ENCODE data around the gene SERPINB8. TPM values are rescaled to one million over a fixed set of nuclear protein-coding genes. Genes with fewer than 3 reads are reported as not detected.

SERPINB8 gene
- total and polyA plus RNA-seq, 2 donors (not counting 1 experiment from before 2014, with no cell fraction given) = 14.4 to 22.1 TPM

DNA sequence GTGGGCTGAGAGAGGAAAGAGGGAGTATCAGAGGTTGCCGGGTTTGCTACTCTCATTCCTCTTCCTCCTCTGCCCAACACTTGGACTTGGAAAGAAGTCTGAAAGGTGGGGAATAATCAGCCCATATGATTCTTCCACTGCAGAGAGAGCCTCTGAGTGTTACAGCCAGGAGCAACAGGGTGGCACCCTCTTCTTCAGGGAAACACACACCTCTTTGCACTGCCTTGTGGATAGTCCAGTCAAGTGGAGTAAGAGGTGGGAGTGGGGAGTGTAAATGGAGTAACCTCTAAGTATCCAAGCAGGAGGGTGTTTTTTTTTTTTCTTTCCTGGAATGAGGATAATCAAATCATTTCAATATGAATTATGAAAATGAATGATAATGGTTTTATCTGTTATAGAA, 9.0 kb upstream of the SERPINB8 start:
- peaks cover 4% of the 10 kb centered on the region for H3K27me3 Mint-ChIP-seq
- DNase-seq (no peak), ATAC-seq (ENCODE audit: low read depth) (no peak)
- CTCF ChIA-PET = interaction anchor here (0.9 to 2.3 kb wide), 6 partner anchors 10 to 33 kb away, joined by 3 to 6 read pairs (median 4); no protein-coding TSS in a partner anchor
- intact Hi-C loops (cut with micrococcal nuclease) = no loop called here
- no peaks in the 10 kb centered on the region for H4K20me1 ChIP-seq (ENCODE audit: control insufficient read depth, insufficient read depth, low read length, poor library complexity, severe bottlenecking)
- POLR2A ChIA-PET = interaction anchor here (0.6 kb wide), 1 partner anchor 24 kb away, joined by 3 read pairs; no protein-coding TSS in a partner anchor
- no peaks in the 10 kb centered on the region for H3K36me3 ChIP-seq (replicated peaks in 1 of 2; ENCODE audit: control extremely low read depth in 1 of 2, control insufficient read depth in 1 of 2, extremely low read depth in 1 of 2, insufficient read depth in 2 of 2, low read length in 1 of 2)
- no CpG with 5 or more reads among the region's 1 CpG for WGBS (ENCODE audit: insufficient coverage)
- no peak overlapping the region for H3K27ac Mint-ChIP-seq
- H3K27me3 ChIP-seq (replicated peaks in 1 of 4; ENCODE audit: control extremely low read depth in 1 of 4, control insufficient read depth in 3 of 4, insufficient read depth in 4 of 4, low read length in 3 of 4) = no peaks in the 10 kb centered on the region
- H3K4me3 Mint-ChIP-seq = no peak overlapping the region
- no peak overlapping the region for H3K9ac ChIP-seq (ENCODE audit: low read length)
- H3K9me3 ChIP-seq (ENCODE audit: control extremely low read depth in 1 of 3, control insufficient read depth in 2 of 3, insufficient read depth in 1 of 3, low read length in 2 of 3) = no peaks in the 10 kb centered on the region
- H3K4me3 ChIP-seq (ENCODE audit: control extremely low read depth in 1 of 5, extremely low read depth in 1 of 5, insufficient read depth in 1 of 5, low read depth in 2 of 5, low read length in 4 of 5) = no peak overlapping the region
- TF ChIP-seq EZH2 (IDR thresholded peaks at IDR 0.05; ENCODE audit: borderline replicate concordance, insufficient read depth, low read depth, low read length, poor library complexity, severe bottlenecking) = no peak
- TF ChIP-seq, protein P1, sequence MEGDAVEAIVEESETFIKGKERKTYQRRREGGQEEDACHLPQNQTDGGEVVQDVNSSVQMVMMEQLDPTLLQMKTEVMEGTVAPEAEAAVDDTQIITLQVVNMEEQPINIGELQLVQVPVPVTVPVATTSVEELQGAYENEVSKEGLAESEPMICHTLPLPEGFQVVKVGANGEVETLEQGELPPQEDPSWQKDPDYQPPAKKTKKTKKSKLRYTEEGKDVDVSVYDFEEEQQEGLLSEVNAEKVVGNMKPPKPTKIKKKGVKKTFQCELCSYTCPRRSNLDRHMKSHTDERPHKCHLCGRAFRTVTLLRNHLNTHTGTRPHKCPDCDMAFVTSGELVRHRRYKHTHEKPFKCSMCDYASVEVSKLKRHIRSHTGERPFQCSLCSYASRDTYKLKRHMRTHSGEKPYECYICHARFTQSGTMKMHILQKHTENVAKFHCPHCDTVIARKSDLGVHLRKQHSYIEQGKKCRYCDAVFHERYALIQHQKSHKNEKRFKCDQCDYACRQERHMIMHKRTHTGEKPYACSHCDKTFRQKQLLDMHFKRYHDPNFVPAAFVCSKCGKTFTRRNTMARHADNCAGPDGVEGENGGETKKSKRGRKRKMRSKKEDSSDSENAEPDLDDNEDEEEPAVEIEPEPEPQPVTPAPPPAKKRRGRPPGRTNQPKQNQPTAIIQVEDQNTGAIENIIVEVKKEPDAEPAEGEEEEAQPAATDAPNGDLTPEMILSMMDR (IDR thresholded peaks at IDR 0.05) = no peak
- H2AFZ ChIP-seq (ENCODE audit: insufficient read depth, low read depth, low read length, poor library complexity, severe bottlenecking) = no peak overlapping the region
- H3K4me2 ChIP-seq (replicated peaks; ENCODE audit: low read depth, low read length, poor library complexity, severe bottlenecking) = no peak overlapping the region
- no peaks in the 10 kb centered on the region for H3K9me3 Mint-ChIP-seq (ENCODE audit: insufficient read depth)
- no peaks in the 10 kb centered on the region for H3K4me1 ChIP-seq (ENCODE audit: control insufficient read depth in 2 of 2, insufficient read depth in 2 of 2, low read length in 2 of 2)
- no peaks in the 10 kb centered on the region for H3K4me1 Mint-ChIP-seq
- H3K79me2 ChIP-seq (ENCODE audit: control insufficient read depth, insufficient read depth, low read length) = no peaks in the 10 kb centered on the region
- H3K27ac ChIP-seq (ENCODE audit: low read length in 2 of 2) = no peak overlapping the region

DNA sequence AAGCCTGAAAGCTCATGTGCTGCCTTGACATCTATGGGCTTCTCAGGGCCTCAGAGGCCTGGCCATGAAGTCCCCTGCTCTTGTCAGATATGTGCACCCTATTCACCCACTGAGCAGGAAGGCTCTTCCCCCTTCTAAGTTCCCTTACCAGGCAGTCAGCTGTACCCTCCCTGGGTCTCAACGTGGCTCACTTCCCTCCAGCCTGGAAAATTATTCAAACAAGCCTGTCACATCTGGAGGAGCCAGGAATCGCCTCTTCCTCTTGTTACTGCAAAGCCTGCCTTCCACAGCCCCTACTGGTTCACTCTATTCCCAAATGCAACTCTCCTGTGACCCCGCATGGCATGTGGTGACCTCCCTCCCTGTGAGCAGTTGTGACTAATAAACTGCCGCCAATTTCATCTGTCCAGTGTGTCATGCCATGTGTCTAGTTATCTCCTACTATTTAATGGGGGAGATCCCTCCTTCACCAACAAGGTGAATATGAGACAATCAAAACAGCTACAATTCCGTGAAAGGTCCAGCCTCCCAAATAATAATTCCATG, 8.4 kb upstream of the SERPINB8 start:
- Histone ChIP-seq H3K36me3 (replicated peaks in 1 of 2; ENCODE audit: control extremely low read depth in 1 of 2, control insufficient read depth in 1 of 2, extremely low read depth in 1 of 2, insufficient read depth in 2 of 2, low read length in 1 of 2) (no peaks in the 10 kb centered on the region), H4K20me1 (ENCODE audit: control insufficient read depth, insufficient read depth, low read length, poor library complexity, severe bottlenecking) (no peaks in the 10 kb centered on the region), H3K4me3 (ENCODE audit: control extremely low read depth in 1 of 5, extremely low read depth in 1 of 5, insufficient read depth in 1 of 5, low read depth in 2 of 5, low read length in 4 of 5) (no peak overlapping the region), H2AFZ (ENCODE audit: insufficient read depth, low read depth, low read length, poor library complexity, severe bottlenecking) (no peak overlapping the region), H3K27ac (ENCODE audit: low read length in 2 of 2) (no peak overlapping the region), H3K4me2 (replicated peaks; ENCODE audit: low read depth, low read length, poor library complexity, severe bottlenecking) (no peak overlapping the region), H3K9ac (ENCODE audit: low read length) (no peak overlapping the region), H3K4me1 (ENCODE audit: control insufficient read depth in 2 of 2, insufficient read depth in 2 of 2, low read length in 2 of 2) (no peaks in the 10 kb centered on the region), H3K79me2 (ENCODE audit: control insufficient read depth, insufficient read depth, low read length) (no peaks in the 10 kb centered on the region), H3K27me3 (replicated peaks in 1 of 4; ENCODE audit: control extremely low read depth in 1 of 4, control insufficient read depth in 3 of 4, insufficient read depth in 4 of 4, low read length in 3 of 4) (no peaks in the 10 kb centered on the region), H3K9me3 (ENCODE audit: control extremely low read depth in 1 of 3, control insufficient read depth in 2 of 3, insufficient read depth in 1 of 3, low read length in 2 of 3) (no peaks in the 10 kb centered on the region)
- no peak for ATAC-seq (ENCODE audit: low read depth)
- no peak for DNase-seq
- ChIA-PET CTCF (interaction anchor here (0.6 to 4.4 kb wide), 6 partner anchors 9 to 34 kb away, joined by 3 to 50 read pairs (median 3); no protein-coding TSS in a partner anchor), POLR2A (no interaction called here)
- TF ChIP-seq EZH2 (IDR thresholded peaks at IDR 0.05; ENCODE audit: borderline replicate concordance, insufficient read depth, low read depth, low read length, poor library complexity, severe bottlenecking) = no peak
- TF ChIP-seq, protein P1 (IDR thresholded peaks at IDR 0.05) = no peak
- intact Hi-C loops (cut with micrococcal nuclease) = no loop called here
- 40% methylated on average over 2 of the region's 5 CpGs for WGBS (ENCODE audit: insufficient coverage)
- no peak overlapping the region for H3K27ac Mint-ChIP-seq
- no peak overlapping the region for H3K4me3 Mint-ChIP-seq
- H3K4me1 Mint-ChIP-seq = no peaks in the 10 kb centered on the region
- no peaks in the 10 kb centered on the region for H3K9me3 Mint-ChIP-seq (ENCODE audit: insufficient read depth)
- H3K27me3 Mint-ChIP-seq = peaks cover 4% of the 10 kb centered on the region
